Neutrophil (primary cell): ENCODE data around the gene TMEM154.
A peak's percentile ranks its signal among the peaks of the same experiment; 100 is the strongest.

ENCODE experiments used
- H3K27ac ChIP-seq: fragments of 200-600 bp; sonication (generic); 2 replicates; pipeline ENCODE4 v1.5.1; 2016; ENCODE audit warnings: mild to moderate bottlenecking, moderate library complexity
- H3K27me3 ChIP-seq: fragments of 200-600 bp; sonication (generic); 2 replicates; pipeline ENCODE4 v1.6.0; 2016; ENCODE audit warnings: mild to moderate bottlenecking
- H3K36me3 ChIP-seq: fragments of 200-600 bp; sonication (generic); 2 replicates; pipeline ENCODE4 v1.5.1; 2017
- H3K4me1 ChIP-seq, 2 experiments: fragments of 200-600 bp in 1 of 2; sonication (generic) in 1 of 2; 1 replicate in 1 of 2; 2 replicates in 1 of 2; pipeline versions ENCODE4 v1.5.1 to v1.6.1; 2013 to 2016; ENCODE audit warnings: low read depth in 1 of 2, low read length in 1 of 2, mild to moderate bottlenecking in 1 of 2, moderate library complexity in 1 of 2; ENCODE audit not compliant: control insufficient read depth in 1 of 2, insufficient read depth in 1 of 2
- H3K4me3 ChIP-seq, 2 experiments: fragments of 200-600 bp in 1 of 2; sonication (generic) in 1 of 2; 1 replicate in 1 of 2; 2 replicates in 1 of 2; pipeline ENCODE4 v1.5.1; 2013 to 2016; ENCODE audit warnings: low read depth in 1 of 2, low read length in 1 of 2, mild to moderate bottlenecking in 1 of 2, moderate library complexity in 1 of 2
- H3K9me3 ChIP-seq: fragments of 200-600 bp; sonication (generic); 2 replicates; pipeline ENCODE4 v1.5.1; 2016
- TF ChIP-seq, protein P1 (sequence below): fragments of 200-600 bp; sonication (generic); IDR thresholded peaks from 2 replicates; pipeline ENCODE4 v1.5.1; 2016; ENCODE audit warnings: antibody characterized with exemption

TMEM154 gene

DNA sequence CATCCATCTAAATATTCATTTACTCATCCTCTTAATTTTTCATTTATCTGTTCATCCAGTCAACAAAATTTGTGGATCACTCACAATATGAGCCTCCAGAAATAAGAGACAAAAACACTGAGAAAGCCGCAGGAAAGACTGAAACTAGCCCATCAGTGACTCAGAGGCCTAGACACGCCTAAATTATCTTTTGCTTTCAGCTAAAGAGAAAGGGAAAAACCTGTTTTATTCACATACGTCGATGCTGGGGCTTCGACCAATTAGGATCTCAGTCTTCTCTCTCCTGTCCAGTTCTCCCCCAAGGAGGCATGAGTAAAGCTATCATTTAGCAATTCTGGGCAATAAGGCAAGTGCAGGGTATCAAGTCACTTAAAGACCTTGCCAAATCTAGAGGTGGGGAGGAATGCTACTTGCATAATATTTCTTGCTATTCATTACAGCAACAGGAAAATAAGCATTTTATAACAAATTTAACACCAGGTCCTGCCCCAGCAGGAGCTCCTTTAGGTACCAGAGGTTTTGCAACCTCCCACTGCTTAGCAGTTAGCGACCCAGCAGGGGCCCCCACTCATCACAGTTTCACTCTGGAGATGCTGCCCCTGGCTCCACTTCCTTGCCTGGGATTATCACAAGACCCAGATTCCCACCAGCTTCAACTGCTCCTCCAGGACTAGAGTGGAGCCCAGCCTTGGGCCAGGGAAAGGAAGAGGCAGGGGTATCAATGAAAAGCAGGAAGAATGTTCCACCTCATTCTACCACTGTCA is 30.1 kb upstream of the TMEM154 start:
- no peaks in the 10 kb centered on the region for H3K36me3 ChIP-seq
- H3K27ac ChIP-seq: peak overlapping the region; percentile 55
- H3K9me3 ChIP-seq: no peaks in the 10 kb centered on the region
- H3K4me3 ChIP-seq: no peak overlapping the region
- TF ChIP-seq, protein P1, sequence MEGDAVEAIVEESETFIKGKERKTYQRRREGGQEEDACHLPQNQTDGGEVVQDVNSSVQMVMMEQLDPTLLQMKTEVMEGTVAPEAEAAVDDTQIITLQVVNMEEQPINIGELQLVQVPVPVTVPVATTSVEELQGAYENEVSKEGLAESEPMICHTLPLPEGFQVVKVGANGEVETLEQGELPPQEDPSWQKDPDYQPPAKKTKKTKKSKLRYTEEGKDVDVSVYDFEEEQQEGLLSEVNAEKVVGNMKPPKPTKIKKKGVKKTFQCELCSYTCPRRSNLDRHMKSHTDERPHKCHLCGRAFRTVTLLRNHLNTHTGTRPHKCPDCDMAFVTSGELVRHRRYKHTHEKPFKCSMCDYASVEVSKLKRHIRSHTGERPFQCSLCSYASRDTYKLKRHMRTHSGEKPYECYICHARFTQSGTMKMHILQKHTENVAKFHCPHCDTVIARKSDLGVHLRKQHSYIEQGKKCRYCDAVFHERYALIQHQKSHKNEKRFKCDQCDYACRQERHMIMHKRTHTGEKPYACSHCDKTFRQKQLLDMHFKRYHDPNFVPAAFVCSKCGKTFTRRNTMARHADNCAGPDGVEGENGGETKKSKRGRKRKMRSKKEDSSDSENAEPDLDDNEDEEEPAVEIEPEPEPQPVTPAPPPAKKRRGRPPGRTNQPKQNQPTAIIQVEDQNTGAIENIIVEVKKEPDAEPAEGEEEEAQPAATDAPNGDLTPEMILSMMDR: no peak
- no peaks in the 10 kb centered on the region for H3K27me3 ChIP-seq
- peaks cover 27 to 30% of the 10 kb centered on the region in 2 experiments for H3K4me1 ChIP-seq

DNA sequence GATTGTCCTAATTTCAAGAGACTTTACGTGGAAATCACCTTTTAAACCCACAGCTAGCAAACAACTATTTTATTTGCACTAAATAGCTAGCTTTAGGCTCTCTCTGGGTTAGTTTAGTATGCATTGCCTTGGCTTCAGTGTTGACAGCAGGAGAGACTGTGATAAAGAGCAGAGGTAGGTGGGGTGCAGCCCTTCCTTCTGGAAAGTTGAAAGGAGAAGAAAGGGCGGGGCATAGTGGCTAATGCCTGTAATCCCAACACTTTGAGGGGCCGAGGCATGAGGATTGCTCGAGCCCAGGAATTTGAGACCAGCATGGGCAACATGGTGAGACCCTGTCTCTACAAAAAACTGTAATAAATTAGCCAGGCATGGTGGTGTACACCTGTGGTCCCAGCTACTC is 29.0 kb upstream of the TMEM154 start:
- TF ChIP-seq, protein P1: no peak
- H3K27ac ChIP-seq: peak overlapping the region; percentile 50

DNA sequence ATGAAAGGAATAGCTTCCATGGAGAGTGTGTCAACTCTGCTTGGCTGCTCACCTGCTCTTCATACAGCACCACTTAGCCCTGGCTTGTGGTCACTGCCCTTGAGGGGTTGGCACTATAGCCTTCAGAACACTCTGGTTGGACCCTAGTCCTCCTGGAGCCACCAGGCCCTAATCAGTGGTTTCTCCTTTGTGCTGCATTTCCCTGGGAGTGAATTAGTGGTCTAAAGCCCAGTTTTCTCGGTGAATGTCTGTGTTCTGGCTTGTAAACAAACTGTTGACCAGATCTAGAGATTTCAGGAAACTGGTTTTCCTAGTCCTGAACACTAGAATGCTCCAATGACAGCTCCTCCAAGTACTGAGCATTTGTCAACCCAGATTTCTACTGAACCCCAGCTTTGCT is 28.6 kb upstream of the TMEM154 start:
- TF ChIP-seq, protein P1: no peak
- Histone ChIP-seq H3K4me3 (no peak overlapping the region), H3K27ac (peak overlapping the region; percentile 50), H3K27me3 (no peaks in the 10 kb centered on the region), H3K9me3 (no peaks in the 10 kb centered on the region), H3K36me3 (no peaks in the 10 kb centered on the region), H3K4me1 (peaks cover 30 to 32% of the 10 kb centered on the region in 2 experiments)

More for the DNA sequence above, 29.0 kb upstream of the TMEM154 start:
- Histone ChIP-seq H3K9me3 (no peaks in the 10 kb centered on the region), H3K36me3 (no peaks in the 10 kb centered on the region), H3K4me3 (no peak overlapping the region), H3K27me3 (no peaks in the 10 kb centered on the region), H3K4me1 (peaks cover 30 to 32% of the 10 kb centered on the region in 2 experiments)

DNA sequence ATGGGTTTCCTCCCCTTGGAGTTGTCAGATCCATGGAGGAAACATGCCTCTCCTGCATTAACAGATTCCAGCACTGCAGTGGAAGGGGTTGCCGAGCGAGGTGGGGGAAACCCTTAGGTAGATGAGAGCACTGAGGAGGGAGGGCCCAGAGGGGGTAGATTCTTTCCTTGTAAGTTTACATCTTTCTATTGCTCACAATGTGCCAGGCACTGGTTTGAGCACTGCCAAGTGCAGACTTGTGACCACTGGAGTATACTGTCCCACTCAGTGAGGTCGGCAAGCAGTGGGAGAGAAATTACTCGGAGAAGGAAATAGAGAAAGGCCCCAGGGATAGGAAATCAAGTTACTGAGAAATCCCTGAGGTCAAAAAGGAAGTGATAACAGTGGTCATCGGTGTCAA is 27.8 kb upstream of the TMEM154 start:
- TF ChIP-seq, protein P1: no peak
- Histone ChIP-seq H3K4me3 (no peak overlapping the region), H3K27ac (peak overlapping the region; percentile 50), H3K27me3 (no peaks in the 10 kb centered on the region), H3K9me3 (no peaks in the 10 kb centered on the region), H3K36me3 (no peaks in the 10 kb centered on the region), H3K4me1 (peaks cover 30 to 32% of the 10 kb centered on the region in 2 experiments)

DNA sequence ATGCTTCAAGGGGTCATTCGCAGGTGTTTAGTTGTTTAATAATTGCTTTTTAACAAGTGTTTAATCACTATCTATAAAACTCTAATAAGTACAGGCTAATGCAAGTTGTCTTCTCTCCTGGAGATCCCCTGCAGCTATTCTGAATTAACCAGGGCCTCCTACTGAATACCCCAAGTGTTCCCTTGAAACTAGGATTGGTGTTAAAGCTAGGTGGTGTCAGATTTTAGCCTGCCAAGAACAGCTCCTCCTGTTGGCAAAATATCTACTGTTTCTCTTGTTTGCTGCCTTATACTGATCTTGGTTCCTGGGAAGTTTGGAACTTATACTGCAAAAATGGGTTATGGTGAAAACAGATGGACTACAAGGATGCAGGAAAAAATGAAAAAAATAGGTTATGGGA is 26.1 kb upstream of the TMEM154 start:
- Histone ChIP-seq H3K36me3 (no peaks in the 10 kb centered on the region), H3K27ac (no peak overlapping the region), H3K4me3 (no peak overlapping the region), H3K4me1 (peaks cover 30 to 32% of the 10 kb centered on the region in 2 experiments), H3K9me3 (no peaks in the 10 kb centered on the region), H3K27me3 (no peaks in the 10 kb centered on the region)
- TF ChIP-seq, protein P1: no peak
